Activated naive CD8-positive, alpha-beta T cell (primary cell): ENCODE measurements around the gene OR51I1.

ENCODE experiments used
- H3K27ac Mint-ChIP-seq: one replicate; pipeline ENCODE4 v1.8.0; 2021; ENCODE audit warnings: mixed read lengths
- H3K27me3 Mint-ChIP-seq: one replicate; pipeline ENCODE4 v1.8.0; 2021; ENCODE audit warnings: mixed read lengths
- H3K36me3 Mint-ChIP-seq: one replicate; pipeline ENCODE4 v1.8.0; 2021; ENCODE audit warnings: mixed read lengths
- H3K4me1 Mint-ChIP-seq: one replicate; pipeline ENCODE4 v1.8.0; 2021; ENCODE audit warnings: low read depth, mixed read lengths
- H3K4me3 Mint-ChIP-seq: one replicate; pipeline ENCODE4 v1.8.0; 2021; ENCODE audit warnings: mild to moderate bottlenecking, mixed read lengths
- H3K9me3 Mint-ChIP-seq: one replicate; pipeline ENCODE4 v1.8.0; 2021; ENCODE audit warnings: low read depth, mixed read lengths

The OR51I1 gene, protein sequence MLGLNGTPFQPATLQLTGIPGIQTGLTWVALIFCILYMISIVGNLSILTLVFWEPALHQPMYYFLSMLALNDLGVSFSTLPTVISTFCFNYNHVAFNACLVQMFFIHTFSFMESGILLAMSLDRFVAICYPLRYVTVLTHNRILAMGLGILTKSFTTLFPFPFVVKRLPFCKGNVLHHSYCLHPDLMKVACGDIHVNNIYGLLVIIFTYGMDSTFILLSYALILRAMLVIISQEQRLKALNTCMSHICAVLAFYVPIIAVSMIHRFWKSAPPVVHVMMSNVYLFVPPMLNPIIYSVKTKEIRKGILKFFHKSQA

GRCh38 chr11:5441414-5441813 is at the start of gene OR51I1:
Gene OR51I1, minus strand, starts transcription at chr11:5441514. Its CDS starts 0 bp downstream, at chr11:5441514.
- Mint-ChIP-seq H3K27me3 (peaks cover 8% of the 10 kb centered on the region), H3K4me3 (no peak within 1 kb of the TSS), H3K27ac (no peak within 1 kb of the TSS), H3K36me3 (no peaks in the 10 kb centered on the region), H3K9me3 (no peaks in the 10 kb centered on the region), H3K4me1 (no peaks in the 10 kb centered on the region)

GRCh38 chr11:5489576-5490357 is 48.5 kb upstream of the OR51I1 start:
- H3K27ac Mint-ChIP-seq = no peak overlapping the region
- no peaks in the 10 kb centered on the region for H3K36me3 Mint-ChIP-seq
- H3K27me3 Mint-ChIP-seq = peaks cover 4% of the 10 kb centered on the region
- no peaks in the 10 kb centered on the region for H3K4me1 Mint-ChIP-seq
- no peak overlapping the region for H3K4me3 Mint-ChIP-seq
- no peaks in the 10 kb centered on the region for H3K9me3 Mint-ChIP-seq

GRCh38 chr11:5488798-5489399 is 47.6 kb upstream of the OR51I1 start:
- H3K9me3 Mint-ChIP-seq = no peaks in the 10 kb centered on the region
- H3K4me1 Mint-ChIP-seq = no peaks in the 10 kb centered on the region
- no peak overlapping the region for H3K27ac Mint-ChIP-seq
- H3K4me3 Mint-ChIP-seq = no peak overlapping the region
- no peaks in the 10 kb centered on the region for H3K36me3 Mint-ChIP-seq
- H3K27me3 Mint-ChIP-seq = peaks cover 4% of the 10 kb centered on the region

- no peaks in the 10 kb centered on the region for H3K36me3 Mint-ChIP-seq
- H3K27me3 Mint-ChIP-seq = peaks cover 4% of the 10 kb centered on the region
- no peak within 1 kb of the TSS for H3K27ac Mint-ChIP-seq
- H3K4me3 Mint-ChIP-seq = no peak within 1 kb of the TSS
- H3K4me1 Mint-ChIP-seq = no peaks in the 10 kb centered on the region
- no peaks in the 10 kb centered on the region for H3K9me3 Mint-ChIP-seq
Measured at GRCh38 chr11:5488385-5488784, 47.1 kb upstream of the OR51I1 start, which contains the start of gene OR52D1. Gene OR52D1, plus strand, starts transcription at chr11:5488685. Its CDS starts 22 bp downstream, at chr11:5488707.

DNA sequence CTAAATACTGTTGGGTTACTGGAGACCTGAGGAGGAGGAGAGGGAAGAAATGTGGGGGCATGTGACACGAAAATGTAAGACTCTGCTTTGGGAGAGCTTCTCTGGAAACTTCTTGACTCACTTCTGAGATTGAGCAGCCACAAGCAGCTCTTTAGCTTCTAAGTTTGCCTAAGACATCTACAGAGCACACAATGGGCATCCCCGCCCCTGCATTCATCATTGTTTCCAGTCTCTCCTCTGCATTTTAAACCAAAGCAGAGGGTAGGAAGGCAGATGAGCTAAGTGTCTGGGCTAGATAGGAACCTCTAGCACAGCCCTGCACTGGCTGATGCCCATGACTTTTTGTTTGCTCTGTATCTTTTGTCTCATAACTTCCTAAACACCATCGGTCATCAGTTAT is 45.1 kb upstream of the OR51I1 start:
- H3K4me3 Mint-ChIP-seq = no peak overlapping the region
- H3K9me3 Mint-ChIP-seq = no peaks in the 10 kb centered on the region
- H3K27me3 Mint-ChIP-seq = peaks cover 4% of the 10 kb centered on the region
- H3K4me1 Mint-ChIP-seq = no peaks in the 10 kb centered on the region
- H3K27ac Mint-ChIP-seq = no peak overlapping the region
- H3K36me3 Mint-ChIP-seq = no peaks in the 10 kb centered on the region

DNA sequence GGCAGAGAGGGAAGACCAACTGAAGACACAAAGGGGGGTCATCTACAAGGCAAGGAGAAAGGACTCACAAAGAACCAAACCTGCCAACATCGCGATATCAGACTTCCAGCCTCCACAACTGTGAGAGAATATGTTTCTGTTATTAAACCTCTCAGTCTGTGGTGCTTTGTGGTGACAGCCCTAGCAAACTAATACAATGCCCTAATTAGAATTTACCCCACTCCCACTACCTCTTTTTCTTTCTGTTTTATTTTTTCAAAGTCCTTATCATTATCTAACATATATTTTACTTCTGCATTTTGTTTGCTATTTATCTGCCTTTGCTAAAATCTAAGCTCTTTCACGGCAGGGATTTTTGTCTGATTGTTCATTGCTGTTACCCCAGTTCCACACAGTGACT is 44.7 kb upstream of the OR51I1 start:
- Mint-ChIP-seq H3K4me3 (no peak overlapping the region), H3K9me3 (no peaks in the 10 kb centered on the region), H3K36me3 (no peaks in the 10 kb centered on the region), H3K27ac (no peak overlapping the region), H3K4me1 (no peaks in the 10 kb centered on the region), H3K27me3 (peaks cover 1% of the 10 kb centered on the region)

DNA sequence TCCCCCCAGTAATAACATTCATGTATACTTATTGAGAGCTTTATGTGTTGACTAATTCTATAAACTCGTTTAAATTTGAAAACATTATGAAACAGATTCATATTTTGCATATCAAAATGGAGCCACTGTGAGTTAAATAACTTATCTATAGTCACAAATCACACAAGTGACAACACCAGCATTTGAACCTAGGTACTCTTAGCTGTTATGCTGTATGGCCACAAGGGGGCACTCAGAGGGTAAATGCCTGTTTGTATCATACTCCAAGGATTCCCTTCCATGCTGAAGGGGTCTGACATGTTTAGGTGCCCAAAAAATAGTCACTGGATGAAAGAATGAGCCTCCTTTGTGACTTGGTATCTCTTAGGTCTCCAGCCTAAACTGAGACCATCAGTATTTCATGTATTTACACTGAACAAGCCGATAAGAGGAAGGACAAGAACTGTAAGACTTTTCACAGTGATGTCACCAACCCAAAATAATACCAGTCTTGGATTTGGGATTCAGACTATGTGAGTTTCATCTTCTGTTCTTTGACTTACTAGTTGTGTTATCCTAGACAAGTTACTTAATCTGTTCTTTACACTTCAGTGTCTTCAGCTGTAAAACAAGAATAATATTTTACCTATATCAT is 35.0 kb upstream of the OR51I1 start:
- Mint-ChIP-seq H3K4me3 (no peak overlapping the region), H3K9me3 (no peaks in the 10 kb centered on the region), H3K4me1 (no peaks in the 10 kb centered on the region), H3K36me3 (no peaks in the 10 kb centered on the region), H3K27me3 (peaks cover 8% of the 10 kb centered on the region), H3K27ac (no peak overlapping the region)

DNA sequence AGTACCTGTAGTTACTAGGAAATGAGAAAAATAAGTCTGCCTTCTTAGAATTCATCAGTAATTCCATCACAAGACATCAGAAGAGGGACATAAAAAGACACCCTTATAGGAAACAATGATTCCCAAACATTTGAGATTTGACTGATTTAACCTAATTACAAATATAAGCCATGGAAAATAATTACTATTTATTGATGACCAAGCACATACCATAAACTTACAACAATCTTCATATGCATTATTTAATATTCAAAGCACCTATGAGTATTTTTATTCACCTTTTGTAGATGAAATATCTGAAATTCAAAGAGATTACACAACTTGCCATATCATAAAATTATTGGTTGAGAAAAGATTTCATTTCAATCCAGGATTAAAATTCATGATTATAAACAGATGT is 32.6 kb upstream of the OR51I1 start:
- no peaks in the 10 kb centered on the region for H3K36me3 Mint-ChIP-seq
- H3K9me3 Mint-ChIP-seq = no peaks in the 10 kb centered on the region
- H3K4me1 Mint-ChIP-seq = no peaks in the 10 kb centered on the region
- H3K4me3 Mint-ChIP-seq = no peak overlapping the region
- peaks cover 7% of the 10 kb centered on the region for H3K27me3 Mint-ChIP-seq
- no peak overlapping the region for H3K27ac Mint-ChIP-seq

DNA sequence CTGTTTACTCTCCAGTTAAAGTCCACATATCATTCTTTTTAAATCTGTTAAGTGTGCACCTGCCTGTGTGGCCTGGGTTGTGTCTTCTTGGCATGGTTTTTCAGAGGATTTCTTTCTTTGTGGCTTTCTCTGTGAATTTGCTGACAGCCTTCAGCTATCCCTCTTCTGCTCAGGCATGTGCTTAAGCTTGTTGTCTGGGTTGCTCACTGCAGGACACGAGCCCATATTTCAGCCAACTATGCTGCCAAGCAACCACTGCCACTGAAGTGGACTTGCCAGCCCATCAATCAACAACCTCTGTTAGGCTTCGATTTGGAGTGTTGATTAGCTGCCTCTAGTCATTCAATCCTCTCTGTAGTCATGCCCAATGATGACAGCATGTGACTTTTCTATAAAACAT is 26.2 kb upstream of the OR51I1 start:
- H3K27me3 Mint-ChIP-seq = peaks cover 5% of the 10 kb centered on the region
- no peaks in the 10 kb centered on the region for H3K36me3 Mint-ChIP-seq
- no peaks in the 10 kb centered on the region for H3K4me1 Mint-ChIP-seq
- H3K4me3 Mint-ChIP-seq = no peak overlapping the region
- H3K27ac Mint-ChIP-seq = no peak overlapping the region
- no peaks in the 10 kb centered on the region for H3K9me3 Mint-ChIP-seq

DNA sequence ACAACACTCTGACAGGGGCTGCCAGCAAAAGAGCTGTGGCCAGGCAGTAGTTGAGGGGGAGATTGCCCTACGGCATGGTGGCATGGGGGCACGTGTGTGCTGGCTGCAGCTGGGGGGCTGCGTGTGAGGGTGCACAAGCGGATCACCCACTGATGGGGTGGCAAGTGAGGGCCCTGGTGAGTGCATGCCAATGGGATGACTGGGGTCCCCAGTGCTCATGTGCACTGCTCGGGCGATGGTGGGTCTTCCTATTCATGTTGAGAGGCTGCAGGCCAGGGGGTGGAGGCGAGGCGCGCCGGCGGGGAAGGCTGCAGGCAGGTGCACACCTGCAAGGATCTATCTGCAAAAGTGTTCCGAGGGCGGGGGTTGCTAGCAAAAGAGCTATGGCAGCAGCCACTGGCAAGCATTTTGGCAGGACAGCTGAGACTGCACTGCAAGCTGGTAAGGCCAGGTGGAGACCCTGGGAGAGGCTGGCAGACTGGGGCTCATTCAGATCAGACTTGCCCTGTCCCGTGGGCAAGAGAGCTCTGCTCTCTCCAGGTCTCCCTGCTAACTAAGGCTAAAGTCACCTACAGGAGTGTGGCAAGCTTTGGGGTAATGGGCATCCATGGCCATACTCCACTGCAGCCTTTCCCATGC is 19.8 kb upstream of the OR51I1 start:
- Mint-ChIP-seq H3K27me3 (peaks cover 3% of the 10 kb centered on the region), H3K27ac (no peak overlapping the region), H3K4me1 (no peaks in the 10 kb centered on the region), H3K4me3 (no peak overlapping the region), H3K36me3 (no peaks in the 10 kb centered on the region), H3K9me3 (no peaks in the 10 kb centered on the region)

DNA sequence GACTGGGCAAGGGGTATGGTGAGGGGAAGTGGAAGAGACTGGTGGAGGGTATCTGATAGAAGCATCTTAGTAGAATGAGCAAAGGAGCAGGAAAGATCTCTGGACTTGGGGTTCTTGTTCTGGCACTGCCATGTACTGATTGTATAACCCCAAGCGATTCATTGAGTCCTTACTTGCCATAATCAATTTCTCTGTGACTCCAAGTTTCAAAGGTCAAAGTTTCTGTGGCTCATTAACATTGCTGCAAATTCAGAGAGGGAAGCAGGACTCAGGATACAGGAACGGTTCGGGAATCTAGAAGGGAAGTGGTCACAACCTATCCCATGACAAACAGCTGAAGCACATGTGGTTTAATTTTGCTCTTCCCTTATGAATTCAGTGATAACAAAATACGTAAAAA is 8.1 kb upstream of the OR51I1 start:
- no peaks in the 10 kb centered on the region for H3K36me3 Mint-ChIP-seq
- H3K27me3 Mint-ChIP-seq = peaks cover 5% of the 10 kb centered on the region
- no peak overlapping the region for H3K4me3 Mint-ChIP-seq
- no peaks in the 10 kb centered on the region for H3K4me1 Mint-ChIP-seq
- no peak overlapping the region for H3K27ac Mint-ChIP-seq
- H3K9me3 Mint-ChIP-seq = no peaks in the 10 kb centered on the region

- Mint-ChIP-seq H3K36me3 (no peaks in the 10 kb centered on the region), H3K4me3 (no peak within 1 kb of the TSS), H3K9me3 (no peaks in the 10 kb centered on the region)
Measured at GRCh38 chr11:5449023-5449422, 7.7 kb upstream of the OR51I1 start, which contains the start of gene OR51I2. Gene OR51I2, plus strand, starts transcription at chr11:5449323. Its CDS starts 4,166 bp downstream, at chr11:5453489.

GRCh38 chr11:5443835-5444393 is 2.6 kb upstream of the OR51I1 start:
- peaks cover 12% of the 10 kb centered on the region for H3K27me3 Mint-ChIP-seq
- no peaks in the 10 kb centered on the region for H3K4me1 Mint-ChIP-seq
- H3K4me3 Mint-ChIP-seq = no peak overlapping the region
- no peaks in the 10 kb centered on the region for H3K9me3 Mint-ChIP-seq
- no peak overlapping the region for H3K27ac Mint-ChIP-seq
- no peaks in the 10 kb centered on the region for H3K36me3 Mint-ChIP-seq

More at GRCh38 chr11:5449023-5449422, 7.7 kb upstream of the OR51I1 start, which contains the start of gene OR51I2:
- Mint-ChIP-seq H3K27me3 (peaks cover 6% of the 10 kb centered on the region), H3K4me1 (no peaks in the 10 kb centered on the region), H3K27ac (no peak within 1 kb of the TSS)

DNA sequence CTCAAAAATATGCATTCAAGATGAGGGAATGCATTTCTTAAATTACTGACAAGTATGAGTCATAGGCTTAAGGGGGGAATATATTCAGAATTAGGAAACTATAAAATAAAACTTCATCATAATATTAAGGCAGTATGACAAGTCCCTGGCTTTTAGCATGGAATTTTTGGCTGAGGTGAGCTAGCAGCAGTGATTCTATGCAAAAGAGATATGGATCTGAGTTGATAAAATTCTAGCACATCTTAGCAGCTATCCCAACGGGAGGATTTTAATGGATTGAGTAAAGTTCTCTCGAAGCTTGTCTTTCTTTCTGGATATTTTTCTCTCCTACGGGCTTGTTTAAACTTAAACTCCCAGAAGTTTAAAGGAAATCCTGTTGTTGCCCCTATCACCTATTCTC is 18.2 kb downstream of the OR51I1 start:
- H3K9me3 Mint-ChIP-seq = no peaks in the 10 kb centered on the region
- H3K36me3 Mint-ChIP-seq = peaks cover 2% of the 10 kb centered on the region
- no peak overlapping the region for H3K27ac Mint-ChIP-seq

More for the DNA sequence above, 18.2 kb downstream of the OR51I1 start:
- Mint-ChIP-seq H3K4me3 (no peak overlapping the region), H3K27me3 (peaks cover 16% of the 10 kb centered on the region), H3K4me1 (no peaks in the 10 kb centered on the region)
